ENCODE measurements around the gene TIPARP.
"Not testable (repeated sequence)": the region's sequence is repeated elsewhere in the genome, so short reads cannot be mapped to it uniquely, and the experiment has no call there.

Gene TIPARP

DNA sequence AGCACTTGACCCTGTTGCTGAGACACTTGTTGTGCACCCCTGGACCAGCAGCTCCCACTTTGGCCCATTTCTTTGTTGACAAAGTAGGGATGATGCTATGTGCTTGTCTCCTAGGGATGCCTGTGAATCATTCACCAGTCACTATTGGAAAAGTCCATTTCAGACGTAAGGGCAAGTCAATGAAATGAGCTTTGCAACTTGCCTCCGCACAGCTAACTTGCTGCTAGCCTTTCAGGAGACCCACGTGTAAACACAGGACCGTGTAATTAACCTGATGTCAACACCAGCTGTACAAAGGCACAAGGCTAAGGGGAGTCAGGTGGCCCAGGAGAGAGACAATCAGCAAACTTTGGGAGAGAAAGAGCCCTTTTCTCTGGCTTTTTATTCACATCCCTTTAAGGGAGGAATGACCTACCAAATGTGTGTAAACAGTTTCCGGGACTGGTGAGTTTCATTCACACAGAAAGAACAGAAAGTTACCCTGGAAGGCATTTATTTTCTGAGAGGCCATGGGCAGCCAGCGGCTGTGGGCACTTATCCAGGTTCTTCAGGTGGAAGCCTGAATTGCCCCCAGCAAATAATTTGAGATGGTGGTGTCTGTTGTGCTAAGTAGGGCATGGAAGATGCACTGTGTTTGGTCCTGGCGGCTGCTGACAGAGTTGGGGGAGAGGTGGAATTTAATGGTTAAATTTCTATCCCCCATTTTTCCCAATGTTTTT is 54.0 kb downstream of the TIPARP start:
- TF ChIP-seq, protein P1, sequence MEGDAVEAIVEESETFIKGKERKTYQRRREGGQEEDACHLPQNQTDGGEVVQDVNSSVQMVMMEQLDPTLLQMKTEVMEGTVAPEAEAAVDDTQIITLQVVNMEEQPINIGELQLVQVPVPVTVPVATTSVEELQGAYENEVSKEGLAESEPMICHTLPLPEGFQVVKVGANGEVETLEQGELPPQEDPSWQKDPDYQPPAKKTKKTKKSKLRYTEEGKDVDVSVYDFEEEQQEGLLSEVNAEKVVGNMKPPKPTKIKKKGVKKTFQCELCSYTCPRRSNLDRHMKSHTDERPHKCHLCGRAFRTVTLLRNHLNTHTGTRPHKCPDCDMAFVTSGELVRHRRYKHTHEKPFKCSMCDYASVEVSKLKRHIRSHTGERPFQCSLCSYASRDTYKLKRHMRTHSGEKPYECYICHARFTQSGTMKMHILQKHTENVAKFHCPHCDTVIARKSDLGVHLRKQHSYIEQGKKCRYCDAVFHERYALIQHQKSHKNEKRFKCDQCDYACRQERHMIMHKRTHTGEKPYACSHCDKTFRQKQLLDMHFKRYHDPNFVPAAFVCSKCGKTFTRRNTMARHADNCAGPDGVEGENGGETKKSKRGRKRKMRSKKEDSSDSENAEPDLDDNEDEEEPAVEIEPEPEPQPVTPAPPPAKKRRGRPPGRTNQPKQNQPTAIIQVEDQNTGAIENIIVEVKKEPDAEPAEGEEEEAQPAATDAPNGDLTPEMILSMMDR (IDR thresholded peaks at IDR 0.05; ENCODE audit: control insufficient read depth, extremely low read depth, insufficient read depth): no peak
- DNase-seq (ENCODE audit: low read depth): no peak
- H3K4me3 ChIP-seq (ENCODE audit: low read depth, low read length): no peak overlapping the region

DNA sequence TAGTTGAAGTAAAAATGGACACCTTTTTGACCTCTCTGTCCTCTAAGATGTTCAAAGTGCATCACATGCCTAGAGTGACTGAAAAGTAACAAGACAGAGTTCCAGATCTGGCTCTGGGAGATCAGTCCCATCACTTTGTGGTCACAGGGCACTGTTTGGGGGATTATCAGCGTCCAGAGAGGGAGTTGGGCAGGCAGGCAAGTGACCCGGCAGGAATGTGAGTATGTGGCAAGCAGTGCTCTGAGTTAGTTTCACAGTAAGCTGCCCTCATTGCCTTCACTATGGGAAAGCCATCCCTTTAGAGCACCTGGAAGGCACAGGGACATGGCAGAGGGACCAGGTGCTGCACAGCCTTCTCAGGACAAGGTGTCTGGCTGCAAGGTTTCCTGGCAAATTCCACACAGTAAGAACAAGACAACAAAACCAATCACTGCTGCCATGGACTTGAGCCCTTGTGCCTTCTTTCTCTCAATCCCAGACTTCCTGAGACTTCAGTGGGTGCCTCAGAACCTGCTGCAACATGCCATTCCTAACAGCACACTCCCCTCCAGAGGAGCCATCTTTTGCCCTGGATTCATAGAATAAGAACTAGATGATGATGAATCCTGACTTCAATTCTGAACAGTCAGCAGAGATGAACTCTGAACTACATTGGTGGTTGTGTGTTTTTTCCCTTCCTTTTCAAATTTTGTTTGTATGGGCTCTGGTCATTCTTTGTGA is 55.2 kb downstream of the TIPARP start:
- DNase-seq (ENCODE audit: low read depth): no peak
- TF ChIP-seq, protein P1 (IDR thresholded peaks at IDR 0.05; ENCODE audit: control insufficient read depth, extremely low read depth, insufficient read depth): no peak
- no peak overlapping the region for H3K4me3 ChIP-seq (ENCODE audit: low read depth, low read length)

DNA sequence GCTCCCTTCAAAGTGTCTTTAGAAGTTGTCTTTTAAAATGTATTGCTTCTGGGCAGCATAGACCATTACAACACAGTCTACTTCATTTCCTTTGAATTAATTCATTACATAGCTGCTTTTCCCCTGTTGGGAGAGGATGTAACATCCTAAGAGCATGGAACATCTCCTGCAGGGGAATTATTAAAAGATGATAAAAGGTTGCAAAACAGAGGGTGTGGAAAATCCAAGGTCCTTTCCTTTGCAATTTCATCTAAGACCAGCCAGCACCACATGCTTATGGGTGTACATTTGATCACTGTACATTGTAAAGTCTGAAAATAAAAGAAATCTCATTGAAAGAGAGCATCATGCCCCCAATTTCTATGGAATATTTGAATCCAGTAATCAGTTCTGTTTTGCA is 57.4 kb downstream of the TIPARP start:
- H3K4me3 ChIP-seq (ENCODE audit: low read depth, low read length): no peak overlapping the region
- DNase-seq (ENCODE audit: low read depth): no peak
- TF ChIP-seq, protein P1 (IDR thresholded peaks at IDR 0.05; ENCODE audit: control insufficient read depth, extremely low read depth, insufficient read depth): no peak

DNA sequence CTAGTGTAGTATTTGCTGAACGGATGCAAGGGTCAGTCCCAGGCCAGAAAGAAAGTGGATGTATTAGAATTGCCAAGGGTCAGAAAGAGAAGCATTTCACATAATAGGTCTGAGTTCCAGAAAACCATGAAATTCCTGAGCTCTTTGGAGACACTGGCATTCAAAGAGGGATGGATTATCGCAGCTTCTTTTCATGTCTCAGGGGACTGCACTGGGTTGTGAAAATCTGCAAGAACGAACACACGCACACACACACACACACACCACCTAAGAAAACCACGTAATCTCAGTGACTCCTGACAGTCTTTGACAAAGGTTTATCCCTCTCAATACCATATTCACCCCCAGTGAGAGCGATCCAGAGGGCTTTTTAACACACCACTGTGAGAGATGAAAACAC is 57.9 kb downstream of the TIPARP start:
- no peak overlapping the region for H3K4me3 ChIP-seq (ENCODE audit: low read depth, low read length)
- TF ChIP-seq, protein P1 (IDR thresholded peaks at IDR 0.05; ENCODE audit: control insufficient read depth, extremely low read depth, insufficient read depth): no peak
- DNase-seq (ENCODE audit: low read depth): no peak

DNA sequence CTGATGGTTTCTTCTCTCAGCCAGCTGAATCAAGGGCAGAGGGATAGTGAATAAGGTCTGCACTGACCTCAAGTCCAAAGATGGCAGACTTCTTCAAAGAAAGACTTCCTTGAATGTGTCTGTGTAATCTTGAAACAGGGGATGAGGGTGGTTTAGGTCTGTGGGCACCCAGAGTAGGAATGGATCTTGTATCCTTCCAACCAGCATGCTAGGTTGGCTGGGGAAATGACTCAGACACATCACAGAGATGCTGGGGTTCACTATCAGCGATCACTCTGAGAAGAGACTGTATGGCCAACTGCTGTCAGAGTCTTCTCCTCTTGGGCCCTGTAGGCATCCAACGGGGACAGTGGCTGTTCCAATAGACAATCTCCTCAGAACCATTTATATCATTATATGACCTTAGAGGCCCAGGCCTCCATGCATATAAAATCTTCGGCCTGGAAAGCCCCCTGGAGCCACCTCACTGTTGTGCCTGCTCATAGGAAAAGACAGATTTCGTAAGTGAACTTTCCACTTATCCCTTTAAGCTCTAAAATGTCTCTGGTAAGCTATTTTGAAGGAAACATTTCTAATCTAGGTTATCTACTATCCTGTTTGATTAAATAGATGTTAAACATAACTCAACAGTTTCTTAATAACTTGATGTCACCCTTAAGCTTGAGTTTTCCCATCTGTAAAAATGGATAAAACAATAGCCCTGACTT is 58.5 kb downstream of the TIPARP start:
- H3K4me3 ChIP-seq (ENCODE audit: low read depth, low read length): no peak overlapping the region
- TF ChIP-seq, protein P1 (IDR thresholded peaks at IDR 0.05; ENCODE audit: control insufficient read depth, extremely low read depth, insufficient read depth): no peak

DNA sequence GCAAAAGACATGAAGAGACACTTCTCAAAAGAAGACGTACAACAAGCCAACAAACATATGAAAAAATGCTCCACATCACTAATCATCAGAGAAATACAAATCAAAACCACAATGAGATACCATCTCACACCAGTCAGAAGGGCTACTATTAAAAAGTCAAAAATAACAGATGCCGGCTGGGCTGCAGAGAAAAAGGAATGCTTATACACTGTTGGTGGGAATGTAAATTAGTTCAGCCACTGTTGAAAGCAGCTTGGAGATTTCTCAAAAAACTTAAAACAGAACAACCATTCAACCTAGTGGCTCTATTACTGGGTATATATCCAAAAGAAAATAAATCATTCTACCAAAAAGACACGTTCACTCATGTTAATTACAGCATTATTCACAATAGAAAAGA is 60.3 kb downstream of the TIPARP start:
- DNase-seq (ENCODE audit: low read depth); H3K4me3 ChIP-seq (ENCODE audit: low read depth, low read length): not testable (repeated sequence)

More for the DNA sequence above, 58.5 kb downstream of the TIPARP start:
- no peak for DNase-seq (ENCODE audit: low read depth)

DNA sequence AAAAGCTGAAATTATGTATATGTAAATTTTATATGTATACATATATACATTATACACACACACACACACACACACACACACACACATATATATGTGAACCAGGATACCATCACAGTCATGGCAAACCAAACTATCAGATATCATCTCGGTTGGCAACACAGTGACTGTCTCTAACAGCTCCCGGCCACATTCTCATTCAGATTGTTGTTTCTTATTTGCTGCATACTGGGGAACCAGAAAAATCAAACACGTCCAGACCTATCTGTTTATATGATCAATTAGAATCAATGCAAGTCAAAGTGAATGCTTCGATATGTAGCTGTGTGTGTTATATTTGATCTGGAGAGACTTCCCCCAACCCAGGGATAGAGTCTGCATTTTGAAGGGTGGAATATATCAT is 61.1 kb downstream of the TIPARP start:
- no peak for DNase-seq (ENCODE audit: low read depth)
- TF ChIP-seq, protein P1 (IDR thresholded peaks at IDR 0.05; ENCODE audit: control insufficient read depth, extremely low read depth, insufficient read depth): no peak
- no peak overlapping the region for H3K4me3 ChIP-seq (ENCODE audit: low read depth, low read length)

DNA sequence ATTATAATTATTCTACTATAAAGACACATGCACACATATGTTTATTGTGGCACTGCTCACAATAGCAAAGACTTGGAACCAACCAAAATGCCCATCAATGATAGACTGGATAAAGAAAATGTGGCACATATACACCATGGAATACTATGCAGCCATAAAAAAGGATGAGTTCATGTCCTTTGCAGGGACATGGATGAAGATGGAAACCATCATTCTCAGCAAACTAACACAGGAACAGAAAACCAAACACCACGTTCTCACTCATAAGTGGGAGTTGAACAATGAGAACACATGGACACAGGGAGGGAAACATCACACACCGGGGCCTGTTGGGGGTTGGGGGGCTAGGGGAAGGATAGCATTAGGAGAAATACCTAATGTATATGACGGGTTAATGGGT is 62.7 kb downstream of the TIPARP start:
- not testable (repeated sequence) for H3K4me3 ChIP-seq (ENCODE audit: low read depth, low read length); DNase-seq (ENCODE audit: low read depth)

Measured in LNCaP clone FGC (cell line).